Lower leg skin (tissue), 4 donors: ENCODE results near the gene HLA-DQA1. TPM values are rescaled to one million over a fixed set of nuclear protein-coding genes. Genes with fewer than 3 reads are reported as not detected.
"Not testable (repeated sequence)": the region's sequence is repeated elsewhere in the genome, so short reads cannot be mapped to it uniquely, and the experiment has no call there.

Source experiments
- DNase-seq, 2 donors: peaks; one replicate each; pipeline ENCODE4 v3.0.0-alpha.2; 2019; ENCODE audit warnings: low spot score in 2 of 2
- H3K4me3 ChIP-seq: fragments of 200-600 bp; sonication (generic); 2 replicates; pipeline ENCODE4 v1.5.1; 2017; ENCODE audit warnings: mild to moderate bottlenecking, low read depth; ENCODE audit not compliant: poor library complexity, severe bottlenecking
- CTCF ChIP-seq, 3 donors: fragments of 450-650 bp; IDR thresholded peaks; one replicate each; pipeline ENCODE4 v1.5.1; 2016; ENCODE audit warnings: antibody characterized with exemption in 3 of 3, mild to moderate bottlenecking in 3 of 3, moderate library complexity in 2 of 3
- POLR2A ChIP-seq, 2 donors: fragments of 450-650 bp; IDR thresholded peaks; one replicate each; pipeline ENCODE4 v1.6.1; 2016 to 2017; ENCODE audit warnings: antibody characterized with exemption in 2 of 2, mild to moderate bottlenecking in 1 of 2, moderate library complexity in 1 of 2
- WGBS, 2 donors: methylation state at CpG; one replicate each; pipeline ENCODE4 v1.1.5; 2018; 5-methylcytosine and 5-hydroxymethylcytosine counted together
- intact Hi-C: fragments of 100-400 bp; cut with DNase I; formaldehyde crosslinking; loops from one replicate; pipeline ENCODE4 v1.15.0; 2023; ENCODE audit warnings: low total_unique reads
- total RNA-seq, 4 donors: library from RNA; depleted of rRNA; stranded (reverse); fragments of >200 nt; gene quantifications; one replicate each; pipeline ENCODE4 v1.1.0, GENCODE V29; 2016

The HLA-DQA1 gene
- total RNA-seq, 4 donors from 2014 or later, result 4.7 to 19.8 (median 10.3) TPM

GRCh38 chr6:32643904-32644303, 6.7 kb downstream of the HLA-DQA1 start:
- H3K4me3 ChIP-seq, result no peak overlapping the region
- intact Hi-C loops, result no loop called here
- no peak for TF ChIP-seq CTCF (IDR thresholded peaks at IDR 0.05)
- no peak for TF ChIP-seq POLR2A (IDR thresholded peaks at IDR 0.05)
- no peak for DNase-seq
- WGBS, 2 donors, result 57 to 64% methylated on average over 4 of the region's 4 CpGs

DNA sequence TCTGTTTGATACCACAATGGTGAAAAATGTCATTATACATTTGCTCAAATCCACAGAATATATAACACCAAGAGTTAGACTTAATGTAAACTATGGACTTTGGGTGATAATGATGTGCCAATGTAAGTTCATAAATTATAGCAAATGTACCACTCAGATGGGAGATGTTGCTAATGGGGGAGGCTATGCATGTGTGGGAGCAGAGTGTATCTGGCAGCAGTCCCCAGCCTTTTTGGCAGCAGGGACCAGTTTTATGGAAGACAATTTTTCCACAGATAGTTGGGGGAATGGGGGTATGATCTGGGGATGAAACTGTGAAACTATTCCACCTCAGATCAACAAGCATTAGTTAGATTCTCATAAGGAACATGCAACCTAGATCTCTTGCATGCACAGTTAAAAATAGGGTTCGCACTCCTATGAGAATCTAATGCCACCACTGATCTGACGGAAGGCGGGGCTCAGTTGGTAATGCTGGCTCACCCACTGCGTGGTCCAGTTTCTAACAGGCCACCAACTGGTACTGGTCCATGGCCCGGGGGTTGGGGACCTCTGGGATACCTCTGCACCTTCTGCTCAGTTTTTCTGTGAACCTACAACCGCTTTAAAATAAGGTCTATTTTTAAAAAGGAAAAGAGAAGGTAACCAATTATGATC, 8.0 kb downstream of the HLA-DQA1 start:
- intact Hi-C loops, result no loop called here

GRCh38 chr6:32655203-32655710, 18.1 kb downstream of the HLA-DQA1 start:
- WGBS, 2 donors, result 48 to 62% methylated on average over 2 of the region's 2 CpGs
- intact Hi-C loops, result no loop called here
- DNase-seq, result no peak
- TF ChIP-seq POLR2A (IDR thresholded peaks at IDR 0.05) (no peak), CTCF (IDR thresholded peaks at IDR 0.05) (no peak)
- H3K4me3 ChIP-seq, result no peak overlapping the region

More for the DNA sequence above, 8.0 kb downstream of the HLA-DQA1 start:
- DNase-seq, result no peak
- H3K4me3 ChIP-seq, result no peak overlapping the region
- TF ChIP-seq CTCF (IDR thresholded peaks at IDR 0.05), result no peak
- no peak for TF ChIP-seq POLR2A (IDR thresholded peaks at IDR 0.05)
- 80 to 93% methylated on average over 6 of the region's 6 CpGs for WGBS, 2 donors

DNA sequence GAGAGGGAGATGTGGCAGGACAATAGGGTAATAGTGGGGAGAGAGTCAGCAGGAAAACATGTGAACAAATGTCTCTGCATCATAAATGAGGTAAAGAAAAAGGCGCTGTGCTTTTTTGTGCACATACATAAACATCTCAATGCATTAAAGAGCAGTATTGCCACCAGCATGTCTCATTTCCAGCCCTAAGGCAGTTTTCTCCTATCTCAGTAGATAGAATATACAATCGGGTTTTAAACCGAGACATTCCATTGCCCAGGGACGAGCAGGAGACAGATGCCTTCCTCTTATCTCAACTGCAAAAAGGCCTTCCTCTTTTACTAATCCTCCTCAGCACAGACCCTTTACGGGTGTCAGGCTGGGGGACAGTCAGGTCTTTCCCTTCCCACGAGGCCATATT, 20.1 kb downstream of the HLA-DQA1 start:
- 46 to 70% methylated on average over 6 of the region's 6 CpGs for WGBS, 2 donors
- intact Hi-C loops, H3K4me3 ChIP-seq, DNase-seq: not testable (repeated sequence)

DNA sequence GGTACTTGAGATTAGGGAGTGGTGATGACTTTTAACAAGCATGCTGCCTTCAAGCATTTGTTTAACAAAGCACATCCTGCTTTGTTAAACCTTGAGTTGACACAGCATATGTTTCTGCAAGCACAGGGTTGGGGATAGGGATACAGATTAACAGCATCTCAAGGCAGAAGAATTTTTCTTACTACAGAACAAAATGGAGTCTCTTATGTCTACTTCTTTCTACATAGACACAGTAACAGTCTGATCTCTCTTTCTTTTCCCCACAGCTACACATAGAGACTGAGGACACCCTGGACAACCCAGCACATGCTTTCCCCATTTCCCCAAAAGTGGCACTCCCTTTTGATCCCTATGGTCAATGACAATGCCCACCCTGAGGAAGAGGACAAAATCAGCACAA, 20.6 kb downstream of the HLA-DQA1 start:
- intact Hi-C loops, DNase-seq, H3K4me3 ChIP-seq: not testable (repeated sequence)

- WGBS, 2 donors, result 48 to 72% methylated on average over 6 of the region's 6 CpGs
- TF ChIP-seq POLR2A (IDR thresholded peaks at IDR 0.05) (no peak), CTCF (IDR thresholded peaks at IDR 0.05) (no peak)
- intact Hi-C loops, result no loop called here
- DNase-seq, result no peak
- no peak overlapping the region for H3K4me3 ChIP-seq
These were observed 21.2 kb downstream of the HLA-DQA1 start for GRCh38 chr6:32658268-32658897.
